ENCODE results near the gene C1QTNF6. TPM values are rescaled to one million over a fixed set of nuclear protein-coding genes. Genes with fewer than 3 reads are reported as not detected.

C1QTNF6 gene
- total RNA-seq, 1 donor from 2014 or later: 5.1 TPM

DNA sequence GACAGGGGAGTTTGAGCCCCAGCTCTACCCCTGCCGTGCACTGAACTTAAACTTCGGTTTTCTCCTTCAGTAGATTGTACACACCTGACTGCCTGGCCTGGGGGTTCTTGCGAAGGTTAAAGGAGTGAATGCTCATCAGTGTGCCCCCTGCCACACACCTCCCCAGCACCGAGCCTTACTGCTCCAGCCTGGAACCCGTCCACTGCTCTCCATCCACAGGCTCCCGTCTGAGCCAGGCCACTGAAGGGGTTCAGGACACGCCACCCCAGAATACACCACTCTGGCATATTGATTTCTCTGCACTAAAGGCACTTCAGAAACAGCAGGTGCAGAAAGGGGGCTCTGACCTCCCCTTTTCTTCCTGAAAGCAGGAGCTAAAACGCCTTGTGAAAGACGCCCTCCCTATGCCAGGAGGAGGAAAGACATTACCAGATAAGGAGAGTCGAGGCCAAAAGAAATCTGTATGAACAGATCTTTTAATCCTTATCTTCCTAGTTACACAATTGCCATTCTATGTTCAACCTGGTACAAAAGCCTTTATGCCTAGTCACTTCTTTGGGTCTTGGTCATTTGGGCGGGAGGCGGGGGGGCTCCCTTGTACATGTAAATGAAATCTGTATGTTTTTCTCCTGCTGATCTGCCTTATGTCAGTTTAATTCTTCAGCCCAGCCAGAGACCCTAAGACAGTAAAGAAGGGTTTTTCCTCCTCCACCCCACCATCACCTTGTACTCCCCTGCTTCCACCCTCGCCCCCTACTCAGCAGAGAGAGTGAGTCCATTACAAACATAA is 26.1 kb upstream of the C1QTNF6 start:
- Histone ChIP-seq H3K4me3 (ENCODE audit: low read depth, low read length) (no peak overlapping the region), H3K36me3 (ENCODE audit: control insufficient read depth, insufficient read depth, low read length) (no peaks in the 10 kb centered on the region), H3K27me3 (ENCODE audit: control insufficient read depth, insufficient read depth, low read length) (peaks cover 26% of the 10 kb centered on the region)
- DNase-seq (ENCODE audit: low read depth): no peak
- TF ChIP-seq, protein P1, sequence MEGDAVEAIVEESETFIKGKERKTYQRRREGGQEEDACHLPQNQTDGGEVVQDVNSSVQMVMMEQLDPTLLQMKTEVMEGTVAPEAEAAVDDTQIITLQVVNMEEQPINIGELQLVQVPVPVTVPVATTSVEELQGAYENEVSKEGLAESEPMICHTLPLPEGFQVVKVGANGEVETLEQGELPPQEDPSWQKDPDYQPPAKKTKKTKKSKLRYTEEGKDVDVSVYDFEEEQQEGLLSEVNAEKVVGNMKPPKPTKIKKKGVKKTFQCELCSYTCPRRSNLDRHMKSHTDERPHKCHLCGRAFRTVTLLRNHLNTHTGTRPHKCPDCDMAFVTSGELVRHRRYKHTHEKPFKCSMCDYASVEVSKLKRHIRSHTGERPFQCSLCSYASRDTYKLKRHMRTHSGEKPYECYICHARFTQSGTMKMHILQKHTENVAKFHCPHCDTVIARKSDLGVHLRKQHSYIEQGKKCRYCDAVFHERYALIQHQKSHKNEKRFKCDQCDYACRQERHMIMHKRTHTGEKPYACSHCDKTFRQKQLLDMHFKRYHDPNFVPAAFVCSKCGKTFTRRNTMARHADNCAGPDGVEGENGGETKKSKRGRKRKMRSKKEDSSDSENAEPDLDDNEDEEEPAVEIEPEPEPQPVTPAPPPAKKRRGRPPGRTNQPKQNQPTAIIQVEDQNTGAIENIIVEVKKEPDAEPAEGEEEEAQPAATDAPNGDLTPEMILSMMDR (IDR thresholded peaks at IDR 0.05; ENCODE audit: insufficient read depth, low read length, poor library complexity, severe bottlenecking): no peak

DNA sequence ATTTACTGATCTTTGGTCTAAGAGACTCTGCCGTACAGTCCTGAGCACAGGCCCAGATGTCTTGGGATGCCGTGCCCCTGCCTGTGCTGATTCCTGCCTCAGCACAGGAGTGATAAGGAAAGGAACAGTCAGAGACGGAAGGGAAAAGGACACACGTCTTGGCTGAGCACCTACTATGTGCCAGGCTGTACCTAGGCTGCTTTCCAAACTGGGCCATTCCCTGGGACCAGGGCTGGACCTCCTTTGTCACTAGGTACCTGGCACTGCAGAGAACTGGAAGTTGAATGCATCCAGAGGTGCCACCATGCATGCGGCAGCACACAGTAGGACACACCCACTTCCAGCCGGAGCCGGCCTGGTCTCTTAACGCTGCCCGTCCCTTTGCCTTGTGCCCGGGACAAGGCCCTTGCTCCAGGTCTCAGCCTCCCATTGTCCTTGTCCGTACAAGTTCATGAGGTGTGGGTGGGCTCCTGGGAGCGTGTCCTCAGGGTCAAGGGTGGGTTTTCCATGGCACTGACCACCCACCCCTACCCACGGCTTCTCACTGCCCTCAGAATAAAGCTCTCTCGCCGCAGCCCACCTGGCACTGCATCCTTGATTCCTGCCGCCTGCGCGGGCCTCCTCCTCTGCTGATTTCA is 25.3 kb upstream of the C1QTNF6 start:
- Histone ChIP-seq H3K4me3 (ENCODE audit: low read depth, low read length) (no peak overlapping the region), H3K36me3 (ENCODE audit: control insufficient read depth, insufficient read depth, low read length) (no peaks in the 10 kb centered on the region), H3K27me3 (ENCODE audit: control insufficient read depth, insufficient read depth, low read length) (peaks cover 29% of the 10 kb centered on the region)
- TF ChIP-seq, protein P1 (IDR thresholded peaks at IDR 0.05; ENCODE audit: insufficient read depth, low read length, poor library complexity, severe bottlenecking): no peak
- no peak for DNase-seq (ENCODE audit: low read depth)

DNA sequence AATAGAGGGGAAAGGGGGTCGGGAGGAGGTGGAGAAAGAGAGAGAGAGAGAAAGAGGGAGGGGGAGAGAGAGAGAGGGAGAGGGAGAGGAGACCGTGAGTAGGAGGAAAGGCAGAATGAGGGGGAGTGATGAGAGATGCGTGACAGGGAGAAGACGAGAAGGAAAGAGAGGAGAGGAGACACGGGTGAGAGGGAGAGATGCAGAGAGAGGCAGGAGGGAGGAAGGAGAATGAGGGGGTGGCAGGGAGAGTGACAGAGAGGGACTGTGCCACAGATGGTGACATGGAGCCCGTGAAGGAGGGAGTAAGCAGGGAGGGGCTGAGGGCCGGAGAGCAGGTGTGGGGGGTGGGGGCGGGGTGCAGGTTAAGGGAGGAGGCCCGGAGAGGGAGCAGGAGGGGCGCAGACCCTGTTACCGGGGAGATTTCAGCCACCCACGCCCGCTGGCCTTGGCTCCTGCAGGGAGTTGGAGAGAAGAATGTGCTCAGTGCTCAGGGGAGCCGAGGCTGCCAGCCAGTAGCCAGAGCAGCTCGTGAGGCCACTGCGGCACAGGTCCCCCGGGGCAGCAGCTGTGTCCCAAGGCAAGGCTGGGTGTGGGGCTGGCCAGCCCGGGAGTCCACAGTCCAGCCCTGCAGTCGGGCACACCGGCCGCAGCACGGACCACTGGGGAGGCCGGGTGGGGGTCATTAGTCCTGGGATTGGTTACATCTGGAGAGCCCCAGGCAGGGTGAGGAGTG is 24.3 kb upstream of the C1QTNF6 start, which contains the start of gene SSTR3:
TSS of gene SSTR3 (minus strand) at position 304 of the 733 bp plus-strand sequence. CDS start 4,674 bp downstream, outside the sequence.
- no peak for DNase-seq (ENCODE audit: low read depth)
- Histone ChIP-seq H3K4me3 (ENCODE audit: low read depth, low read length) (no peak within 1 kb of the TSS), H3K36me3 (ENCODE audit: control insufficient read depth, insufficient read depth, low read length) (no peaks in the 10 kb centered on the region), H3K27me3 (ENCODE audit: control insufficient read depth, insufficient read depth, low read length) (peaks cover 29% of the 10 kb centered on the region)
- TF ChIP-seq, protein P1 (IDR thresholded peaks at IDR 0.05; ENCODE audit: insufficient read depth, low read length, poor library complexity, severe bottlenecking): no peak

DNA sequence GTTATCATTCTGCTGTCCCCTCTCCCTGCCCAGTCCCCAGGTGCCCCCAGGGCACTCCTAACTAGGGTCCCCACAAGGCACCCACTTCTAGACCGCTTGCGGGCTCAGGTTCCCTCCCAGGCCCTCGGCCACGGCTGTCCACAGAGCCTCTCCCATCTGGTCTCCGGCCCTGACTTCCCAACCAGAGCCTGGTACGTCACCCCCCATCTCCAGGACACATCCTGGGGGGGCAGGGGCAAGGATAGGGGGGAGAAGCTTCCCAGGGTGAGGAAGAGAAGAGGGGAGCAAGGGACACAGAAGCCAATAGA is 23.8 kb upstream of the C1QTNF6 start:
- no peak for DNase-seq (ENCODE audit: low read depth)
- Histone ChIP-seq H3K36me3 (ENCODE audit: control insufficient read depth, insufficient read depth, low read length) (no peaks in the 10 kb centered on the region), H3K4me3 (ENCODE audit: low read depth, low read length) (no peak overlapping the region), H3K27me3 (ENCODE audit: control insufficient read depth, insufficient read depth, low read length) (peaks cover 29% of the 10 kb centered on the region)
- TF ChIP-seq, protein P1 (IDR thresholded peaks at IDR 0.05; ENCODE audit: insufficient read depth, low read length, poor library complexity, severe bottlenecking): no peak

DNA sequence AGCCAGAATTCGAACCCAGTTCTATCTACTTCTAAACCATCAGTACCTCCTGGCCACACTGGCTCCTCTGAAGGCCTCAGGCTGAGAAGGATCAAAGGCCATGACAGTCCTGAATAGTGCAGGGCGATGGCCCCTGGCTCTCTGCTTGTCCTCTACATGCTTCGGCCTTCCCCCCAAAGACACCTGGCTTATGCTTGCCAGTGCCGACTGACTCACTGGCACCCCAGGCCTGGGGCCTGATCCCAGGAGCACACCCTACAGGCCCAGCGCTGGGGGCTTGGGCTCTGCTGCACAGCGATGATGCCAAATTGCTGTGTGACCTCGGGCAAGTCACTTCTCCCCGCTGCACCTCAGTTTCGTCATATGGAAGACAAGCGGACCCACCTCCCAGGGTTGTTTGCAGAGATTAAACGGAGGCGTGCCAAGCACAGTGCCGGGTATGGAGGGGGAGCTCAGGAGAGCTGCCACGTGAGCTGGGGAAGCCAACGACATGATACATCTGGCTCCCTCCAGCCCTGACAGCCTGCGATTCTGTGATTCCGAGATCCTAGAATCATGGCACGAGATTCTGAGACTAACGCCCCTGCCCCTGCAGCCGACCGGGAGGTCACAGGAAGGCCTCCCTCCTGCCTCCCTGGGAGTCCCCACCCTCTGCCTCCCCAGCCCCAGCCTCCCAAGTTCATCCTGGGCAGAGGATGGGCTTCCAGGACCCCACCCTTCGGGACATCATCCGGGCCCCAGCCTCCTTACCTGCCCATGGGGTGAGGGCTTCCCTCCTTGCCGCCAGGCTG is 23.2 kb upstream of the C1QTNF6 start:
- no peak for DNase-seq (ENCODE audit: low read depth)
- no peaks in the 10 kb centered on the region for H3K36me3 ChIP-seq (ENCODE audit: control insufficient read depth, insufficient read depth, low read length)
- peaks cover 29% of the 10 kb centered on the region for H3K27me3 ChIP-seq (ENCODE audit: control insufficient read depth, insufficient read depth, low read length)
- no peak overlapping the region for H3K4me3 ChIP-seq (ENCODE audit: low read depth, low read length)
- TF ChIP-seq, protein P1 (IDR thresholded peaks at IDR 0.05; ENCODE audit: insufficient read depth, low read length, poor library complexity, severe bottlenecking): no peak

Data from kidney epithelial cell (primary cell).